ENCODE results near the gene ANXA6. TPM values are rescaled to one million over a fixed set of nuclear protein-coding genes. Genes with fewer than 3 reads are reported as not detected.

ANXA6 gene
- total and polyA plus RNA-seq, 2 donors (not counting 1 experiment from before 2014, with no cell fraction given), result 136 to 300 TPM

DNA sequence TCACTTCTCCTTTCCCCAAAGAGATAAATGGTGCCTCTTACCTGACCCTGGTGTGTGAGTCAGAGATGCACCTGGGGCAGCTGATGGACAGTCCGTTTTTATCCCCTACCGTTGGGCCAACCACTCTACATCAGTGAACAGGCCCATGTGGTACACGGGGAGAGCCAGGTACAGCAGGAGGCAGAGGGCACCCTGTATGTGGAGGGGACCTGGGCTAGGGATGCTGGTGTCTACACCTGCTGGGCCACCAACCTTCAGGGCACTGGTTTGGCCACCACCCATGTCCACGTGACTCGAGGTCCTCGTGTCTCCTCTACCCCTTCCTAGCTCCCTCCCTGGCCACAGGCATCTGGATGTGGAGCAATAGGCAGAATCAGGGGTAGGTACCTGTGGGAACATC is 22.7 kb upstream of the ANXA6 start:
- Histone ChIP-seq H3K27ac (ENCODE audit: low read length in 2 of 2) (peak overlapping the region; percentile 6 to 10), H3K79me2 (ENCODE audit: control insufficient read depth, insufficient read depth, low read length) (peaks cover 5% of the 10 kb centered on the region), H3K9me3 (ENCODE audit: control extremely low read depth in 1 of 3, control insufficient read depth in 2 of 3, insufficient read depth in 1 of 3, low read length in 2 of 3) (no peaks in the 10 kb centered on the region), H3K4me2 (replicated peaks; ENCODE audit: low read depth, low read length, poor library complexity, severe bottlenecking) (no peak overlapping the region), H3K27me3 (replicated peaks in 1 of 4; ENCODE audit: control extremely low read depth in 1 of 4, control insufficient read depth in 3 of 4, insufficient read depth in 4 of 4, low read length in 3 of 4) (no peaks in the 10 kb centered on the region), H2AFZ (ENCODE audit: insufficient read depth, low read depth, low read length, poor library complexity, severe bottlenecking) (no peak overlapping the region), H3K9ac (ENCODE audit: low read length) (no peak overlapping the region), H3K4me3 (ENCODE audit: control extremely low read depth in 1 of 5, extremely low read depth in 1 of 5, insufficient read depth in 1 of 5, low read depth in 2 of 5, low read length in 4 of 5) (no peak overlapping the region), H3K4me1 (ENCODE audit: control insufficient read depth in 2 of 2, insufficient read depth in 2 of 2, low read length in 2 of 2) (peaks cover 25% of the 10 kb centered on the region in 2 donors), H3K36me3 (replicated peaks in 1 of 2; ENCODE audit: control extremely low read depth in 1 of 2, control insufficient read depth in 1 of 2, extremely low read depth in 1 of 2, insufficient read depth in 2 of 2, low read length in 1 of 2) (peaks cover 5 to 53% of the 10 kb centered on the region in 2 experiments), H4K20me1 (ENCODE audit: control insufficient read depth, insufficient read depth, low read length, poor library complexity, severe bottlenecking) (no peaks in the 10 kb centered on the region)
- no peaks in the 10 kb centered on the region for H3K27me3 Mint-ChIP-seq
- TF ChIP-seq, protein P1, sequence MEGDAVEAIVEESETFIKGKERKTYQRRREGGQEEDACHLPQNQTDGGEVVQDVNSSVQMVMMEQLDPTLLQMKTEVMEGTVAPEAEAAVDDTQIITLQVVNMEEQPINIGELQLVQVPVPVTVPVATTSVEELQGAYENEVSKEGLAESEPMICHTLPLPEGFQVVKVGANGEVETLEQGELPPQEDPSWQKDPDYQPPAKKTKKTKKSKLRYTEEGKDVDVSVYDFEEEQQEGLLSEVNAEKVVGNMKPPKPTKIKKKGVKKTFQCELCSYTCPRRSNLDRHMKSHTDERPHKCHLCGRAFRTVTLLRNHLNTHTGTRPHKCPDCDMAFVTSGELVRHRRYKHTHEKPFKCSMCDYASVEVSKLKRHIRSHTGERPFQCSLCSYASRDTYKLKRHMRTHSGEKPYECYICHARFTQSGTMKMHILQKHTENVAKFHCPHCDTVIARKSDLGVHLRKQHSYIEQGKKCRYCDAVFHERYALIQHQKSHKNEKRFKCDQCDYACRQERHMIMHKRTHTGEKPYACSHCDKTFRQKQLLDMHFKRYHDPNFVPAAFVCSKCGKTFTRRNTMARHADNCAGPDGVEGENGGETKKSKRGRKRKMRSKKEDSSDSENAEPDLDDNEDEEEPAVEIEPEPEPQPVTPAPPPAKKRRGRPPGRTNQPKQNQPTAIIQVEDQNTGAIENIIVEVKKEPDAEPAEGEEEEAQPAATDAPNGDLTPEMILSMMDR (IDR thresholded peaks at IDR 0.05), result no peak
- no peak for TF ChIP-seq EZH2 (IDR thresholded peaks at IDR 0.05; ENCODE audit: borderline replicate concordance, insufficient read depth, low read depth, low read length, poor library complexity, severe bottlenecking)
- H3K27ac Mint-ChIP-seq, result peak overlapping the region; percentile 53
- intact Hi-C loops (cut with micrococcal nuclease), result no loop called here
- no peak overlapping the region for H3K4me3 Mint-ChIP-seq
- ChIA-PET POLR2A (interaction anchor here (0.6 to 0.9 kb wide), 2 partner anchors 43 to 194 kb away, joined by 3 read pairs; no protein-coding TSS in a partner anchor), CTCF (interaction anchor here (0.8 to 1.8 kb wide), 2 partner anchors 9 to 15 kb away, joined by 3 to 9 read pairs; no protein-coding TSS in a partner anchor)
- no CpG with 5 or more reads among the region's 6 CpGs for WGBS (ENCODE audit: insufficient coverage)
- H3K9me3 Mint-ChIP-seq (ENCODE audit: insufficient read depth), result no peaks in the 10 kb centered on the region
- no peak for ATAC-seq (ENCODE audit: low read depth)
- peaks cover 44% of the 10 kb centered on the region for H3K4me1 Mint-ChIP-seq
- DNase-seq, result no peak

DNA sequence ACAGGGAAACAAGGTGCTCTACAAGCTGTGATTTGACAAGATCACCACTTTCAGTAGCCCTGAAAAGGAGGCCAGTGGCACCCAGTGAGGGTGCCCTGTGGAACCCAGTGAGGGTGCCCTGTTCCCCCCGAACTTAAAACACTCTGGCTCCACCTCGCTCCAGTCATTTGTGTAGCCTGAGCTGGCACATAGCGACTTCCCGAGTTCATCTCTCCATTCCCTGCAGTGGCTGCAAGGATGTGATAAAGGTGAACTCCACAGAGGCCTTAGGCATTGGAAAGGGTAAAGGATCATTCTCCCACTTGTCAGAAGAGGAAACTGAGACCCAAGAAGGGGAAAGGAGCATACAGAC is 21.9 kb upstream of the ANXA6 start:
- POLR2A ChIA-PET, result interaction anchor here (0.6 to 0.9 kb wide), 3 partner anchors 15 to 193 kb away, joined by 3 read pairs; no protein-coding TSS in a partner anchor
- Histone ChIP-seq H3K79me2 (ENCODE audit: control insufficient read depth, insufficient read depth, low read length) (peaks cover 5% of the 10 kb centered on the region), H3K9ac (ENCODE audit: low read length) (no peak overlapping the region), H3K27me3 (replicated peaks in 1 of 4; ENCODE audit: control extremely low read depth in 1 of 4, control insufficient read depth in 3 of 4, insufficient read depth in 4 of 4, low read length in 3 of 4) (no peaks in the 10 kb centered on the region), H3K4me1 (ENCODE audit: control insufficient read depth in 2 of 2, insufficient read depth in 2 of 2, low read length in 2 of 2) (peaks cover 25% of the 10 kb centered on the region in 2 donors), H3K9me3 (ENCODE audit: control extremely low read depth in 1 of 3, control insufficient read depth in 2 of 3, insufficient read depth in 1 of 3, low read length in 2 of 3) (no peaks in the 10 kb centered on the region), H2AFZ (ENCODE audit: insufficient read depth, low read depth, low read length, poor library complexity, severe bottlenecking) (no peak overlapping the region), H3K4me3 (ENCODE audit: control extremely low read depth in 1 of 5, extremely low read depth in 1 of 5, insufficient read depth in 1 of 5, low read depth in 2 of 5, low read length in 4 of 5) (no peak overlapping the region), H4K20me1 (ENCODE audit: control insufficient read depth, insufficient read depth, low read length, poor library complexity, severe bottlenecking) (no peaks in the 10 kb centered on the region), H3K36me3 (replicated peaks in 1 of 2; ENCODE audit: control extremely low read depth in 1 of 2, control insufficient read depth in 1 of 2, extremely low read depth in 1 of 2, insufficient read depth in 2 of 2, low read length in 1 of 2) (peaks cover 3 to 47% of the 10 kb centered on the region in 2 experiments), H3K27ac (ENCODE audit: low read length in 2 of 2) (peak overlapping the region in 1 of 2 donors; percentile 6), H3K4me2 (replicated peaks; ENCODE audit: low read depth, low read length, poor library complexity, severe bottlenecking) (no peak overlapping the region)
- H3K4me1 Mint-ChIP-seq, result peaks cover 45% of the 10 kb centered on the region
- DNase-seq, result no peak
- H3K9me3 Mint-ChIP-seq (ENCODE audit: insufficient read depth), result no peaks in the 10 kb centered on the region
- intact Hi-C loops (cut with micrococcal nuclease), result loop anchor here (5.0 kb wide), 1 partner anchor 318 kb away; no protein-coding TSS in a partner anchor
- WGBS (ENCODE audit: insufficient coverage), result 100% methylated on average over 1 of the region's 4 CpGs
- ATAC-seq (ENCODE audit: low read depth), result no peak
- H3K27me3 Mint-ChIP-seq, result no peaks in the 10 kb centered on the region
- TF ChIP-seq EZH2 (IDR thresholded peaks at IDR 0.05; ENCODE audit: borderline replicate concordance, insufficient read depth, low read depth, low read length, poor library complexity, severe bottlenecking), result no peak
- TF ChIP-seq, protein P1 (IDR thresholded peaks at IDR 0.05), result no peak
- peak overlapping the region; percentile 59 for H3K27ac Mint-ChIP-seq
- CTCF ChIA-PET, result interaction anchor here (0.5 to 1.8 kb wide), 3 partner anchors 14 to 769 kb away, joined by 3 to 9 read pairs (median 4); no protein-coding TSS in a partner anchor
- no peak overlapping the region for H3K4me3 Mint-ChIP-seq

Data from B cell (primary cell).